OCI-LY1 (cell line): Measurements from ENCODE around the gene HBS1L.

Experiments used
- H2AFZ ChIP-seq: fragments of 200-600 bp; sonication (generic), shearing (Covaris generic); 2 replicates; pipeline ENCODE4 v1.6.0; 2014; ENCODE audit warnings: antibody characterized with exemption, mild to moderate bottlenecking, low read length
- H3F3A ChIP-seq: fragments of 200-600 bp; sonication (generic), shearing (Covaris generic); 2 replicates; pipeline ENCODE4 v1.6.0; 2014; ENCODE audit warnings: mild to moderate bottlenecking, antibody characterized with exemption, low read length, moderate library complexity; ENCODE audit not compliant: insufficient read depth
- H3K27ac ChIP-seq: fragments of 200-600 bp; sonication (generic); 2 replicates; pipeline ENCODE4 v1.5.1; 2014; ENCODE audit warnings: low read length, mixed run types, mild to moderate bottlenecking, low read depth; ENCODE audit not compliant: poor library complexity, severe bottlenecking
- H3K27me3 ChIP-seq: fragments of 200-600 bp; sonication (generic); 2 replicates; pipeline ENCODE4 v1.6.0; 2014; ENCODE audit warnings: antibody characterized with exemption, mild to moderate bottlenecking, low read length, moderate library complexity; ENCODE audit not compliant: insufficient read depth
- H3K36me3 ChIP-seq: fragments of 200-600 bp; sonication (generic); 2 replicates; pipeline ENCODE4 v1.6.1; 2014; ENCODE audit warnings: mild to moderate bottlenecking, antibody characterized with exemption, low read length, moderate library complexity, mixed read lengths; ENCODE audit not compliant: insufficient read depth
- H3K4me1 ChIP-seq: fragments of 200-600 bp; sonication (generic); 2 replicates; pipeline ENCODE4 v1.5.1; 2014; ENCODE audit warnings: mild to moderate bottlenecking, low read length, moderate library complexity; ENCODE audit not compliant: insufficient read depth, severe bottlenecking
- H3K4me2 ChIP-seq: fragments of 200-600 bp; sonication (generic), shearing (Covaris generic); 2 replicates; pipeline ENCODE4 v1.6.1; 2014; ENCODE audit warnings: low read length
- H3K4me3 ChIP-seq: fragments of 200-600 bp; sonication (generic); 2 replicates; pipeline ENCODE4 v1.5.1; 2014; ENCODE audit warnings: low read length, low read depth, mild to moderate bottlenecking, mixed read lengths; ENCODE audit not compliant: poor library complexity, severe bottlenecking
- H3K79me2 ChIP-seq: fragments of 200-600 bp; shearing (Covaris generic); 2 replicates; pipeline ENCODE4 v1.6.1; 2016; ENCODE audit warnings: mixed run types, low read length, mixed read lengths; ENCODE audit not compliant: insufficient read depth
- H3K9ac ChIP-seq: fragments of 200-600 bp; sonication (generic), shearing (Covaris generic); 2 replicates; pipeline ENCODE4 v1.6.1; 2014; ENCODE audit warnings: mild to moderate bottlenecking, low read length, mixed read lengths
- H3K9me2 ChIP-seq: fragments of 200-600 bp; sonication (generic), shearing (Covaris generic); 2 replicates; pipeline ENCODE4 v1.6.1; 2014; ENCODE audit warnings: low read depth, mild to moderate bottlenecking, low read length, mixed read lengths
- H3K9me3 ChIP-seq: fragments of 200-600 bp; shearing (Covaris generic); 2 replicates; pipeline ENCODE4 v1.6.1; 2014; ENCODE audit warnings: low read length, mixed read lengths
- H4K20me1 ChIP-seq: fragments of 200-600 bp; sonication (generic), shearing (Covaris generic); 2 replicates; pipeline ENCODE4 v1.6.0; 2016; ENCODE audit warnings: mild to moderate bottlenecking, low read length; ENCODE audit not compliant: insufficient read depth
- EZH2 ChIP-seq: fragments of 200-600 bp; sonication (generic), shearing (Covaris generic); IDR thresholded peaks from 2 replicates; pipeline ENCODE4 v1.8.0; 2017; ENCODE audit warnings: borderline replicate concordance, mixed run types, mild to moderate bottlenecking, antibody characterized with exemption, low read length, moderate library complexity, mixed read lengths
- TF ChIP-seq, protein P1 (sequence below): fragments of 200-600 bp; sonication (generic), shearing (Covaris generic); IDR thresholded peaks from 2 replicates; pipeline ENCODE4 v1.5.1; 2017; ENCODE audit warnings: mild to moderate bottlenecking, antibody characterized with exemption, low read length, moderate library complexity, mixed read lengths

HBS1L gene

DNA sequence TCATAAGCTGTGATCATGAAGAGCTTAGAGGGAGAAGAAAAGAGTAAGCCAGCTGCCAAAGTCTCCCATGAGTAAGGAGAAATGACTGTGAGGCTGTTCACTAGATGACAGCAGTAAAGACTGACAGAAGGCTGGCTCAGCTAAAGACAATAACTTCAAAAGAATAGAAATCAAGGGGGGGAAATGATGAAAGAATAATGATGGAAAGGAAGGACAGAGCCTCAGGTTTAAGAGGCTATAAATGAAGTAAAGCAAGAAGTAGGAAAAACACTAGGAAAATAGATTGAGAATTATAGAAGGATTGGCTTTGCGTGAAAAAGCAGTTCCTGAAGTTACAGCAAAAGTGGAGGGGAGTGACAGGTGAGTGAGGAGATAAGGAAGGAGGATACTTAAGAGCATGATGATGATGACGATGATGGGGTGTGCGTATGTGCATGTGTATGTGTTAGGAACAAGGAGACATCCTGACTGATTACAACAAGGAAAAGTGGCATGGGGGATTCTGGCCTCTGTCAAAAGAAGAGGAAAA, 48.2 kb downstream of the HBS1L start:
- no peak overlapping the region for H2AFZ ChIP-seq
- H3K4me1 ChIP-seq = peaks cover 11% of the 10 kb centered on the region
- H3K4me2 ChIP-seq = no peak overlapping the region
- no peak overlapping the region for H3K27ac ChIP-seq
- H3F3A ChIP-seq = no peaks in the 10 kb centered on the region
- TF ChIP-seq EZH2 = no peak
- TF ChIP-seq, protein P1, sequence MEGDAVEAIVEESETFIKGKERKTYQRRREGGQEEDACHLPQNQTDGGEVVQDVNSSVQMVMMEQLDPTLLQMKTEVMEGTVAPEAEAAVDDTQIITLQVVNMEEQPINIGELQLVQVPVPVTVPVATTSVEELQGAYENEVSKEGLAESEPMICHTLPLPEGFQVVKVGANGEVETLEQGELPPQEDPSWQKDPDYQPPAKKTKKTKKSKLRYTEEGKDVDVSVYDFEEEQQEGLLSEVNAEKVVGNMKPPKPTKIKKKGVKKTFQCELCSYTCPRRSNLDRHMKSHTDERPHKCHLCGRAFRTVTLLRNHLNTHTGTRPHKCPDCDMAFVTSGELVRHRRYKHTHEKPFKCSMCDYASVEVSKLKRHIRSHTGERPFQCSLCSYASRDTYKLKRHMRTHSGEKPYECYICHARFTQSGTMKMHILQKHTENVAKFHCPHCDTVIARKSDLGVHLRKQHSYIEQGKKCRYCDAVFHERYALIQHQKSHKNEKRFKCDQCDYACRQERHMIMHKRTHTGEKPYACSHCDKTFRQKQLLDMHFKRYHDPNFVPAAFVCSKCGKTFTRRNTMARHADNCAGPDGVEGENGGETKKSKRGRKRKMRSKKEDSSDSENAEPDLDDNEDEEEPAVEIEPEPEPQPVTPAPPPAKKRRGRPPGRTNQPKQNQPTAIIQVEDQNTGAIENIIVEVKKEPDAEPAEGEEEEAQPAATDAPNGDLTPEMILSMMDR = no peak
- H3K4me3 ChIP-seq = no peak overlapping the region
- H4K20me1 ChIP-seq = no peaks in the 10 kb centered on the region
- no peaks in the 10 kb centered on the region for H3K79me2 ChIP-seq
- no peak overlapping the region for H3K9ac ChIP-seq
- H3K9me2 ChIP-seq = no peaks in the 10 kb centered on the region
- H3K27me3 ChIP-seq = no peaks in the 10 kb centered on the region
- H3K36me3 ChIP-seq = no peaks in the 10 kb centered on the region
- no peaks in the 10 kb centered on the region for H3K9me3 ChIP-seq

GRCh38 chr6:135004399-135004798, 50.2 kb downstream of the HBS1L start:
- H3K4me3 ChIP-seq = no peak overlapping the region
- H3K27me3 ChIP-seq = no peaks in the 10 kb centered on the region
- H3K9ac ChIP-seq = no peak overlapping the region
- no peaks in the 10 kb centered on the region for H3K36me3 ChIP-seq
- no peaks in the 10 kb centered on the region for H3K9me3 ChIP-seq
- H4K20me1 ChIP-seq = no peaks in the 10 kb centered on the region
- no peaks in the 10 kb centered on the region for H3K9me2 ChIP-seq
- no peak overlapping the region for H3K4me2 ChIP-seq
- no peak overlapping the region for H3K27ac ChIP-seq
- no peaks in the 10 kb centered on the region for H3F3A ChIP-seq
- TF ChIP-seq, protein P1 = no peak
- TF ChIP-seq EZH2 = no peak
- peaks cover 11% of the 10 kb centered on the region for H3K4me1 ChIP-seq
- no peak overlapping the region for H2AFZ ChIP-seq
- no peaks in the 10 kb centered on the region for H3K79me2 ChIP-seq

GRCh38 chr6:135002974-135003703, 51.5 kb downstream of the HBS1L start:
- Histone ChIP-seq H3K79me2 (no peaks in the 10 kb centered on the region), H3K4me1 (peaks cover 10% of the 10 kb centered on the region), H2AFZ (no peak overlapping the region), H3K27me3 (no peaks in the 10 kb centered on the region), H3F3A (no peaks in the 10 kb centered on the region), H3K9ac (no peak overlapping the region), H3K4me3 (no peak overlapping the region), H3K27ac (peak overlapping the region; percentile 39), H4K20me1 (no peaks in the 10 kb centered on the region), H3K9me3 (no peaks in the 10 kb centered on the region), H3K9me2 (no peaks in the 10 kb centered on the region), H3K4me2 (no peak overlapping the region), H3K36me3 (peaks cover under 1% of the 10 kb centered on the region; the same call in 1 of the 2 replicates)
- TF ChIP-seq, protein P1 = no peak
- no peak for TF ChIP-seq EZH2
